GM15510 (cell line): ENCODE data around the gene AQP7.

Experiments
- POLR2A ChIP-seq: IDR thresholded peaks from 3 replicates; pipeline ENCODE4 v1.6.1; 2011; ENCODE audit warnings: borderline replicate concordance; ENCODE audit not compliant: insufficient read length; ENCODE audit errors: extremely low read depth

The AQP7 gene

DNA sequence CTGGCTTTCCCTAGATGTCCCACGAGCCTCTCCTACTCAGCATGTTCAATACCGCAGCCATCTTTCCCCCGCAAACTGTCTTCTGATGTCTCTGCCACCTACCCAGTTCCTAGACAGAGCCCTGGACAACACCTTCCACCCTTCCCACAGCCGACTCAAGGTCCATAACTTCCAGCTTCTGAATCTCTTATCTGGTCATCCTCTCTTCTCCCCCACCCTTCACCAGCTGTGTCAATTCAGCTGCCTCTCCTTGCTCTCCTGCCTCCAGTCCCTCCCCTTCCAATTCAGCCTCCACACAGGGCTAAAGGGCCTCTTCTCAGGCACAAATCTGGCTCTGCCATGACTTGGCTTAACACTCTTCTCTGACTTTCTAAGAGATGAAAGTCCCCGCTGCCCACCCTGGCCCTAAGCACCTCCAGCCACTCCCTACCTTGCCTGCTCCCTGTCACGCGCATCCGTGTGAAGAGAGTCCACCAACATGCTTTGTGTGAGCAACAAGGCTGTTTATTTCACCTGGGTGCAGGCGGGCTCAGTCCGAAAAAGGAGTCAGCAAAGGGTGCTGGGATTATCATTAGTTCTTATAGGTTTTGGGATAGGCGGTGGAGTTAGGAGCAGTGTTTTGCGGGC is 25.2 kb downstream of the AQP7 start:
- no peak for TF ChIP-seq POLR2A

DNA sequence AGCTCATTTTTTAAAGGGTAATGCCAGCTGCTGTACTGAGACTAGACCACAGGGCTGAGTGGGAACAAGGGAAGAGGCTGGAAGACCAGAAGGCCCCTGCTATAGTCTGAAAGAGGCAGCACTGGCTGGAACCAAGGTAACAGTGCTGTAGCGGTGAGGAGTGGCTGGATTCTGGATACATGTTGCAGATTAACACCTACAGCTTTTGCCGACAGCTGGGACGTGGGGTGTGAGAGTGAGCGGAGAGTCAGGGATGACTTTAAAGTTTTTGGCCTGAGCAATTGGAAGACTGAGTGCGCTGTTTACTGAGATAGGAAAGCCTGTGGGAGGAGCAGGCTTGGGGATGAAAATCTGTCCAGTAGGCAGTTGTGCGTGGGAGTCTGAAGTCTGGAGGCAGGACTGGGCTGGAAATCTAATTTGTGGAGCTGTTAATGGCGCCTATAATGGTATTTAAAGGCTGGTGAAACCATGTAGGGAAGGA is 26.5 kb downstream of the AQP7 start:
- TF ChIP-seq POLR2A = no peak

DNA sequence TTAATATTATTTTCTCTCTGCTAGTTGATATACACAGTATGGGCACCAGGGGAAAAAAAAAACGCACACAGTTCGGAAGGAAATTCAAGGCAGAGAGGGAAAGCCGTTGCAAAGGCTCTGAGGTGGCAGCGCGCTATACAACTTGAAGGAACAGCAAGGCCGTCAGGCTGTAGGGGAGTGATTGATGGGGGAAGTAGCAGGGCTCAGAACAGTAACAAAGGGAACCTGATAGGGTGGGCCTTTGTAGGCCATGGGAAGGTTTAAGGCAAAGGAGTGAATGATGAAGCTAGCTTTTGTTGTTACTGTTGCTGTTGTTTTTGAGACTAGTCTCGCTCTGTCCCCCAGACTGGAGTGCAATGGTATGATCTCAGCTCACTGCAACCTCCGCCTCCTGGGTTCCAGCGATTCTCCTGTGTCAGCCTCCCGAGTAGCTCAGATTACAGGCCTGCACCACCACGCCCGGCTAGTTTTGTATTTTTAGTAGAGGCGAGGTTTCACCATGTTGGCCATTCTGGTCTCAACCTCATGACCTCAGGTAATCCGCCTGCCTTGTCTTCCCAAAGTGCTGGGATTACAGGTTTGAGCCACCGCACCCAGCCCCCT is 27.0 kb downstream of the AQP7 start:
- no peak for TF ChIP-seq POLR2A

DNA sequence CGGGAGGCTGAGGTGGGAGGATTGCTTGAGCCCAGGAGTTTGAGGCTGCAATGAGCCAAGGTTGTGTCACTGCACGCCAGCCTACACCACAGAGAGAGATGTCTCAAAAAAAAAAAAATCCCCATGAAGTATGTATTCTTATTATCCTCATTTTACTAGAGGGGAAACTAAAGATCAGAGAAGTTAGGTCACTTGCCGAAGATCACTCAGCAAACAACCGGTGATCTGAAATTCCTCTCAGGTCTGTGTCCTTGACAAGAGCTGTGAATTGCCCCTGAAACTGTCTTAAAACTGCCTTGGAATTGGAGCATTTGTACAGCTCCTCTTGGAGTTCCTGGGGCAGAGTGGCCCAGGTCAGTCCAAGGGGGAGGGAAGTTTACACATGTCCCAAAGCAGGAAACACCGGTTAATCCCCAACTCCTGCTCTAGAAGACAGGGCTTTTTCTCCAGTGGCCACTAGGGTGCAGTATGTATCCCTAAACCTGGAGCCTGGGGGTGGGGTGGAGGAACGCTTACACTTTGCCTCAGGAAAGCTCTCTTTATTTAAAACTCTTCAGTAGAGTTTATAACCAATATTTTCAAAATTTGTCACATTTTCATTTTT is 27.6 kb downstream of the AQP7 start:
- TF ChIP-seq POLR2A = no peak

DNA sequence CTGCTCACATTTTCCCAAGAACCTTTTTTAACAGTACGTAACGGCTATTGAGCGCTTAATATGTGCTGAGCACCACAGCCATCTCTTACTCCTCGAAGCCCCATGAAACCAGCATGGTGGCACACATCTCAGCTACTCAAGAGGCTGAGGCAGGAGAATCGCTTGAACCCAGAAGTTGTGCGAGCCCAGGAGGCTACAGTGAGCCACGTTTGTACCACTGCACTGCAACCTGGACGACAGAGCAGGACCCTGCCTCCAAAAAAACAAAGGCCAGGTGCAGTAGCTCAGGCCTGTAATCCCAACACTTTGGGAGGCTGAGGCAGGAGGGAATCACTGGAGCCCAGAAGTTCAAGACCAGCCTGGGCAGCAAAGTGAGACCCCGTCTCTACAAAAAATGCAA is 28.2 kb downstream of the AQP7 start:
- TF ChIP-seq POLR2A = no peak

DNA sequence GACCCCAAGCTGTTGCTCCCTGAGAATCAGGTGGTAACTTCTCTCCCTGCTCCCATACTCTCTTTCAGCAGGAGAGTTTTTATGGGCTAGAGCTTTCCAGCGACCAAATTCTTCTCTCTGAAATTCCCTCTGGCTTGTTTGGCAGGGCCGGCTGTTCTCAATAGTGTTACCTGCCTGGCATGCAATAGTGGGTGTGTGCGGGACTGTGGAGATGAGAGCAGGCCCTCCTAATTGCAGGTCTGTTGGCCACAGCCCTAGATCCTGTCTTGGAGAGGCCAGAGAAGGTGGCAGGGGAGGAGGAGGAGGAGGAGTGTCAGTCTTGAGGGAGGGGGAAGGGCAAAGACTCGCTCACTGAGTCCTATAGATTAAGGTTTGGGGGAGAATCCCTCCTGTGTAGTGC is 29.5 kb downstream of the AQP7 start:
- no peak for TF ChIP-seq POLR2A

DNA sequence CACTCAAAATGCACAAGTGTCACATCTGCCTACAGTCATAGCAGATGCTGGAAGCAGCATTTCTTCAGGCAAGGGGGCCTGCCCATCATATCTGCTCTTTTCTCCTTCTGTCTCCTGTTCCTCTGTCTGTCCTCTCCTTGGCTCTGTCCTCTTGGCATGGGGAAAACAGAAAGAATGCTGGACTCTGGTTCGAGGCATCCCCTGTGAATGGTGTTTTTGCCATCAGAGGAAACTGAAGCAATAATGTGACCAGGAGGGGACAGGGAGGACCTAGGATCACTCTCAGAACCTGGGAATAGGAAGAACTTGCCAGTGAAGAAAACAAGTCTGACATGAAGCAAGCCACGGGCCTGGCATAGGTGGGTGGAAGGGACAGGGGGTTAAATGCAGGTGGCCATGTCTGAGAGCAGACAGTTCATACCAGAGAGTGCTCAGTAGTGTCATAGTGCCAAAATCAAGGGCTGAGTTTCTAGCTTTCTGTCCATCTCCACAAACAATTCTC is 35.3 kb downstream of the AQP7 start:
- no peak for TF ChIP-seq POLR2A

DNA sequence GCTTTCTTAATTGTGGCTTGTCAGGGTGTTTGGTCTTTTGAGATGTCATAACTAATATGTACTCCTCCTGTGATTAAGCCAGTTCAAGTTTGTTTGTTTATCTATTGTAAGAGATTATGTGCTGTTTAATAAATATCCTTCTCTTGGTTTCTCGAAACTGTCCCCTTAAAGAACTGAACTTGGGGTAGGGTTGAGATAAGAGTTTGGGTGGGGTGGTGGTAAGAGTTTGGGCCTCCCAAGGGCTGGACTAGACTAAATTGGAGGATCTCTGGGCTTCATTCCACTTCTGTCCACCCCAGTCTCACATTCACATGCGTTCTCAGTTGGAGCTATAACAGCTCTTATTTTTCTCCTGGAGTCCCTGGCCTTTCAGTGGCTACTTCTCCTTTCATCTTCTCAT is 38.2 kb downstream of the AQP7 start:
- TF ChIP-seq POLR2A = no peak

DNA sequence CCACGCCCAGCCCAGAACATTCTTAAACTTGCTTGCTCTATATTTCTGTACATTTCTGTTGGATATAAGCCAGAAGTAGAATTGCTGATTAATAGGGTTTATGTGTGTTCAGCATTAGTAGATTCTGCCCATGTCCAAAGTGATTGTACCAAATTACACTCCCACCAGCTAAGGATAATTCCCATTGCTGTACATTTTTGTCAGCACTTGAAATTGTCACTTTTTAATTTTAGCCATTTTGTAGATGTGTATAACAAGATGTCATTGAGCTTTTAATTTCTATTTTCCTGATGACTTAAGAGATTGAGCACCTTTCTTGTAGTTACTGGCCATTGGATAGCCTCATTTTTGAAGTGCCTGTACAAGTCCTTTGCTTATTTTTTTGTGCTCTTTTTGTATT is 46.4 kb downstream of the AQP7 start:
- no peak for TF ChIP-seq POLR2A

DNA sequence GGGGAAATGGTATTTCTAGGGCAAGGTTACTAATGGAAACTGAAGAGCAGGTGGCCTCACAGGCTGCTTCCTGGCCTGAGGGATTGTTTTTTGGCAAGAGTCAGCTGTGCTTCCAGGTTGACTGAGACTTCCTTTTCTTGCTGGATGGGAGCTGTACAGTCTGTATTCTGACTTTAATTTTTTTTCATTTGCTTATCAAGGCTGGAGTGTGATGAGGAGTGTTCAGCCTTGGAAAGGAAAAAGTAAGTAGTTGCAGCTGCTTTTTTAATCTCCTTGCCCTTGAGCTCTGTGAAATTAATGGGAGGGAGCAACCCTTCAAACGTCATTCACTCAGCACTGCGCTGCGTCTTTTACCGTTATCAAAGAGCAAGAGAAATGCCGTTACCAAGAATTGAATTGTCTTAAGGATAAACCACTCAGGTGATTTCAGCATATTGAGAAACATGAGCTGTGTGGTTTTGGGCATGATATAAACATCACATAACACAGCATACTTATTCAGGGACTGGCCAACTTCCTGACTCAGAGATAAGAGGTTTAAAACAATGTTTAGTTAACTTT is 47.6 kb downstream of the AQP7 start:
- TF ChIP-seq POLR2A = no peak

DNA sequence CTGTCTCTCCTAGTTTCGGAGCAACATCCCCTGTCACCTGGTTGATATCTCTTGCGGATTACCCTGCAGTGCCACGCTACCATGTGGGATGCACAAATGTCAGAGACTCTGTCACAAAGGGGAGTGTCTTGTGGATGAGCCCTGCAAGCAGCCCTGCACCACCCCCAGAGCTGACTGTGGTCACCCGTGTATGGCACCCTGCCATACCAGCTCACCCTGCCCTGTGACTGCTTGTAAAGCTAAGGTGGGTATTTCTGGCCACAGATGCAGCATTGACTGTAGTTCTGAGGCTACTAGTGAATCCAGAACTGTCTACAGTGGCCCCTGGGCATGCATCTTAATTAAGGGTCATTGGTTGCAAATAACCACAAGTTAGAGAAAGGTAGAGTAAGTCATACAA is 50.8 kb downstream of the AQP7 start:
- no peak for TF ChIP-seq POLR2A

DNA sequence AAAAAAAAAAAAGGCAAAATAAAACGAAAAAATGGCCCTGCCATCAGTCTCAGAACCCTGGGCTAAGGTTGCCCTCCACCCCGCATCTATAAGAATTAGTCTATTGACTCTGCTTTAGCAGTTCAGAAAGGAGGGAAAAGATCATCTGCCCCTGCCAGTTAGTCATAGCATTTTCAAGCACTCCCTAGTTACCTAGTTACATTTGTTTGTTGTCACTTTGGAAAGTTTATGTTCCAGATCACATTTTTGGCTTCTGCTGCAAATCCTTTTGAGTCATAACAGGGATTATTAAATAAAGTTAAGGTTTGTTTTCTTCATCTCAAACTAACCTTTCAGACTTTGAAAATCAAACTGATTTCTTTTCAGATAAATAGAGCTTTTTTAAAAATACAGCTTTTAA is 52.1 kb downstream of the AQP7 start:
- TF ChIP-seq POLR2A = no peak

DNA sequence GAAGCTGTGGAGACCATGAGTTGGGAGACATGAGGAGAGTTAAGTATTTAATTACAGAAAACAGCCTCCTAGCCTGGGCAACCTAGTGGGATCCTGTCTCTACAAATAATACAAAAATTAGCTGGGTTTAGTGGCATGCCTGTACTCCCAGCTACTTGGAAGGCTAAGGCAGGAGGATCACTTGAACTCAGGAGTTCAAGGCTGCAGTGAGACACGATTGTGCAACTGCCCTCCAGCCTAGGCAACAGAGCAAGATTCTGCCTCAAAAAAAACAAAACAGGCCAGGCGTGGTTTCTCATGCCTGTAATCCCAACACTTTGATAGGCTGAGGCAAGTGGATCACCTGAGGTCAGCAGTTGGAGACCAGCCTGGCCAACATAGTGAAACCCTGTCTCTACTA is 52.6 kb downstream of the AQP7 start:
- TF ChIP-seq POLR2A = no peak

DNA sequence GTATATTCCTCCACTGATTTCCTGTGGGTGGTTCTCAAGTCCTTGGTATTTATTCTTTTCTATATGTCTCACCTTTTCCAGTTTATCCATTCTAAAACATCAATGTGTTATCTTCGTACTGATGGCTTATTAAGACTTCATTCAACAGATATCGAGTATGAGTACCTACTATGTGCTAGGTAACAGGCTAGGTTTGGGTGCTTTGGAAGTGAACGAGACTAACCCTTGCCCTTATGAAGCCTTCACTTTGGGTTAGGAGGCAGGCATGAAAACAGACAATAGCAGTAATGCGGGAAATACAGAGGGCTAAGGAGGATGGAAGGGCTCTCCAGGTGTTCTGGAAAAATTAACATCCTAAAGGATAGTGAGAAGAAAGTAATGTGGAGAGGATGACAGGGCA is 53.4 kb downstream of the AQP7 start:
- TF ChIP-seq POLR2A = no peak

DNA sequence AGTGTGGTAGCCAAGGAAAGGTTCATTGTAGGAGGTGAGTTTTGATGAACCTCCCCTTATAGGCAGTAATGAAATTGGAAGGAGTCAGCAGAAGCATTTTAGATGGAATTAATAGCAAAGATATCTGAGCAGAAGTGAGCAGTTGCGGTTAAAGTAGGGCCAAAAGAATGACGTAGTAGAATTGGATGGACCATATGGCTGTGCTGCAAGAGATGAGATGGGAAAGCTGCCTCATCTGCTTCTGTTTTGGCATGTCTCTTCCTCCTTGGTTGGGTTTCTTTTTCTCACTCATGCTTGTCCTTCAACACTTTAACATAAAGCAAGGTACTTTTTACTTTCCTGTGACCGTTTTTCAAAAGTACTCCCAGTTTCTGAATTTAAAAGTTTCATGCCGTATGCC is 55.8 kb downstream of the AQP7 start:
- TF ChIP-seq POLR2A = no peak

DNA sequence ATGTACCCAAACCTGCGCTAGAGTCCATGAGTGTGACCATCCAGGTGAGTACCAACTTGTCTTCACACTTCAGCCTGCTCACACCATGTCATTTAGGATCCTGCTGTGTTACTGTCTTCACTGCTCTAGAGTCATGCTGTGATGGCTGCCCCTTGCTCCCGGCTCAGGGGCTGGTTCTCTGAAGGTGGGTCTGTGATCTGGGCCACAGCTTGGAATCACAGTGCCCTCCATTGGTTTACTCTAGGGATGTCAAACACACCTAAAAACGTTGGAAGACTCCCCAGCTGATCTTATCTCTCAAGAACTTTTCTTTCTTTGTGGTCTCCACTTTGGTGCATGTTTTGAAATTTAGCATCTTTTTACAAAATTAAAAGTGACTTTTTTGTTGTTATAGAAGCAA is 58.2 kb downstream of the AQP7 start:
- TF ChIP-seq POLR2A = no peak
